Epithelial cell of proximal tubule (primary cell): Measurements from ENCODE around the gene FGF1. TPM values are rescaled to one million over a fixed set of nuclear protein-coding genes. Genes with fewer than 3 reads are reported as not detected.

ENCODE experiments used
- DNase-seq: peaks from one replicate; pipeline ENCODE4 v3.0.0-alpha.2; 2011; ENCODE audit warnings: low read depth
- H3K4me3 ChIP-seq: 2 replicates; pipeline ENCODE4 v1.5.1; 2011; ENCODE audit warnings: low read depth, mild to moderate bottlenecking, low read length
- CTCF ChIP-seq: conservative IDR thresholded peaks from 2 replicates; pipeline ENCODE4 v1.5.1; 2012; ENCODE audit warnings: low read depth, mild to moderate bottlenecking, low read length
- total RNA-seq: library from RNA; depleted of rRNA; stranded (reverse); fragments of >200 nt; gene quantifications from 2 replicates; pipeline ENCODE4 v1.2.3, GENCODE V29; 2015

Gene FGF1
- total RNA-seq, 1 donor from 2014 or later: 1.2 TPM

DNA sequence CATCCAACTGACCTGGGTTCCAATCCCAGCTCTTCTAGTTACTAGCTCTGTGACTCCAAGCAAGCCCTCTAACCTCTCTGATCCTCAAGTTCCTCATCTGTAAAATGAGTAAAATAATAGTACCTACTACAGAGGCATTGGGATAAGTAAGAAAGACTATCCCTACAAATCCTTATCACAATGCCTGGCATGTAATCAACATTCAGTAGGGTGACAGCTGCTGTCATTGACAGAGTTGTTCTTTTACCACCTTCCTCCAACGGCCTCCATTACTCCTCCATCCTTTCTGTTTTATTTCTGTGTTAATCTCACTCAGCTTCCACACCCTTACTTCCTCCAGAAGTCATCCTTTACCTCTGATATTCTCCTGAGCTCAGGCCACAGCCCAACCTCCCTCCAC lies 40.4 kb downstream of the FGF1 start:
- DNase-seq: no peak
- H3K4me3 ChIP-seq: no peak overlapping the region
- TF ChIP-seq CTCF: no peak

GRCh38 chr5:142644640-142645361 lies 41.1 kb downstream of the FGF1 start:
- no peak overlapping the region for H3K4me3 ChIP-seq
- peak; percentile 78 for DNase-seq
- no peak for TF ChIP-seq CTCF

GRCh38 chr5:142644127-142644526 lies 41.8 kb downstream of the FGF1 start:
- no peak for DNase-seq
- H3K4me3 ChIP-seq: no peak overlapping the region
- no peak for TF ChIP-seq CTCF

GRCh38 chr5:142643634-142644033 lies 42.3 kb downstream of the FGF1 start:
- no peak for DNase-seq
- no peak for TF ChIP-seq CTCF
- H3K4me3 ChIP-seq: no peak overlapping the region

GRCh38 chr5:142642427-142642826 lies 43.5 kb downstream of the FGF1 start:
- TF ChIP-seq CTCF: no peak
- H3K4me3 ChIP-seq: no peak overlapping the region
- no peak for DNase-seq

DNA sequence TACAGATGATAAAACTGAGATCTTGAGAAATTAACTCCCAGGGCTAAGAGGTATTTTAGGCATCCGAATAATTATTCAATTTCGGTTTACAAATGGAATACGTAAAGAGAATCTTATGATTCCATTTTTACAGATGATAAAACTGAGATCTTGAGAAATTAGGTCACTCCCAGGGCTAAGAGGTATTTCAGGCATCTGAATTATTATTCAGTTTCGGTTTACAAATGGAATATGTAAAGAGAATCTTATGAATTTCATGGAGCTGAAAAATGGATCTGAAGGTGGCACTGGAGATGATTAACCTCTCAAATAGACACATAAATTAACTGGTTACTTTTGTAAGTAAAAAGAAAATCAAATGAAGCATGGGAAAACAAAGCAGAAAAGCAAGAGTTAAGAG lies 44.2 kb downstream of the FGF1 start:
- no peak for TF ChIP-seq CTCF
- DNase-seq: no peak
- no peak overlapping the region for H3K4me3 ChIP-seq
